GM21786 (cell line): ENCODE results near the gene CALML5.
"Not testable (repeated sequence)": the region's sequence is repeated elsewhere in the genome, so short reads cannot be mapped to it uniquely, and the experiment has no call there.

Experiments used
- ATAC-seq: cut with Tn5 transposase; IDR thresholded peaks from one replicate; pipeline ENCODE4 v1.9.1; 2021; ENCODE audit not compliant: unreplicated experiment

Gene CALML5

DNA sequence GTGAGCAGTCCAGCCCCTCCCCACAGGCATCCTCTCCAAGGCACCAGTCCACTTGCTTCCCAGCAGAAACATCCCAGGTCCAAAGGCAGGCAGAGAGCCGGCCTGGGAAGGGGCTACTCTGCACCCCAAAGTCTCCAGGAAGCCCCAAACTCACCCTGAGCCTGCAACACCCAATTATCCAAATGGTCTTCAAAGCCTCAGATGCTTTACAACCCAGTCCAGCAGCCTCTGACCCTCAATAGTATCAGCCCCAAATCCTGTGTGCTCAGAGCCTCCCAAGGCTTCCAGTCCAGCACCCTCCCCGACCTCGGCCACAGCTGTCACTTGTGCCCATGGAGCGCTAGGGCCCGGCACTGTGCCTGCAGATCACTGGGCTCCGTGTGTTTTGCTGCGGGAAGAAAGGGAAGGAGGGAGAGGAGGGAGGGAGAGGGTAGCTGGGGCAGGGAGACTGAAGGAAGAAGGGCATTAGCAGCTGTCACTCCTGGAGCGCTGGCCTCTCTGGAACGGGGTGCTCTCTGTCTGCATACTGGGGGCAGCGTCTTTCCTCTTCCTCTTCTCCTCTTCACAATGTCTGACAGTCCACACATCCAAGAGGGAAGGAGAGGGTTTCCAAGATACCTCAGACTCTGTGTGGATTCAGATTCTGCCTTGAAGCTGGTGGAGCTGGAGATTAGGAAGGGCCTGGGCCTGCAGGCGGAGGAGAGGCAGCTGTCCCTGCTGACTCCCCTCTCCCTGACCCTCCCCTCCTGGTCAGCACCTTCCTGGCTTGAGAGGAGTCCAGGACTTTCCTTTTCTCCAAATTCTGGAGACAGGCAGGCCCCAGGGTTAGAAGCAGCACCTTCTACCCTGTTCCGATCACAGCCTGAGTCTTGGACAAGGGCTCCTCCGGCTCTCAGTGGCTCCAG, 13.2 kb downstream of the CALML5 start:
- ATAC-seq: no peak

- ATAC-seq: no peak
Measured at GRCh38 chr10:5485290-5485689, 14.1 kb downstream of the CALML5 start.

GRCh38 chr10:5484205-5484604, 15.2 kb downstream of the CALML5 start:
- no peak for ATAC-seq

DNA sequence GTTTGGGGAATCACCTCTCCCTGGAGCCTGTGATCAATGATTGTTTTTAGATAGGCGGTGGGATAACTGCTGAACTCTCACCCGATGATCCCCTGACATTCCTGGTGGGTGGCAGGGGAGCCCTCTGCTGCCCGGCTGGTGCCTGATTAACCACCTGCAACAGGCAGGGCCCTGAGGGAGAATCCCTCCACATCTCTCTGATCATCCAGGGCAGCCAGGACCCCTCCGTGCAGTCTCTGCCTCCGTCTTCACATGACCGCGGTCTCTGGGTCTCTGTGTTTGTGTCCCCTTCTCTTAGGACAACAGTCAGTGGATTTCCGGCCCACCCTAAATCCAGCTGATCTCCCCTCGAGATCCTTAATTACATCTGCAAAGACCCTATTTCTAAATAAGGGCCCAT, 17.4 kb downstream of the CALML5 start:
- no peak for ATAC-seq

- no peak for ATAC-seq
Measured at GRCh38 chr10:5481121-5481520, 18.2 kb downstream of the CALML5 start.

- no peak for ATAC-seq
Measured at GRCh38 chr10:5480162-5480941, 19.0 kb downstream of the CALML5 start.

GRCh38 chr10:5479481-5480161, 19.7 kb downstream of the CALML5 start:
- ATAC-seq: no peak

DNA sequence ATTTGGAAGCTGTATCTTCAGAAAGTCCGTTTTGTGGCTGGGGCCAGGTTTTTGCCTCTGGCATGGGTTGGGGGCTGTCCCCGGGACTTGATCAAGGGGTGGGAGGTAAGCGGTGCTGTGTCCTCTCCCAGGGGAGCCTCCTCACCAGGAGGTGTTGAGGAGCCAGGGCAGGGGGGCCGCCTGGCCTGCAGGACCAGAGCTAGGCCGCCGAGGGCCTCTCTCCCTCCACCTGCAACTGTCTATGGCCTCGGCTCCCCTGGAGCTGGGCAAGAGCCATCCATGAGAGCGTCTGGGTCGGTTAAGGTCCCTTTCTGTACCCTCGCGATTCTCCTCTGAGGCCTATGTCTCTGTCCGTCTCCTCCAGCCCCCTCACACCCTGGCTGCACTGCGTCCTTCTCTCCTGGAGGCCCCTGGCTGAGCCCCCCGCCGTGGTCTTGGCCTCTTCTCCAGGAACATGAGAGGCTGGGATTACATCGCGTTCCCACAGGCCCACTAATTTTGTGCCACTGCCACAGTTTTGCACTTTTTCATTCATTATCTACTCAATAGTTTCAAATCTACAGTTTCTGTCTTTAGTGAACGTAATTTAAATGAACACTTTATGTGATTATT, 20.6 kb downstream of the CALML5 start:
- ATAC-seq: no peak

DNA sequence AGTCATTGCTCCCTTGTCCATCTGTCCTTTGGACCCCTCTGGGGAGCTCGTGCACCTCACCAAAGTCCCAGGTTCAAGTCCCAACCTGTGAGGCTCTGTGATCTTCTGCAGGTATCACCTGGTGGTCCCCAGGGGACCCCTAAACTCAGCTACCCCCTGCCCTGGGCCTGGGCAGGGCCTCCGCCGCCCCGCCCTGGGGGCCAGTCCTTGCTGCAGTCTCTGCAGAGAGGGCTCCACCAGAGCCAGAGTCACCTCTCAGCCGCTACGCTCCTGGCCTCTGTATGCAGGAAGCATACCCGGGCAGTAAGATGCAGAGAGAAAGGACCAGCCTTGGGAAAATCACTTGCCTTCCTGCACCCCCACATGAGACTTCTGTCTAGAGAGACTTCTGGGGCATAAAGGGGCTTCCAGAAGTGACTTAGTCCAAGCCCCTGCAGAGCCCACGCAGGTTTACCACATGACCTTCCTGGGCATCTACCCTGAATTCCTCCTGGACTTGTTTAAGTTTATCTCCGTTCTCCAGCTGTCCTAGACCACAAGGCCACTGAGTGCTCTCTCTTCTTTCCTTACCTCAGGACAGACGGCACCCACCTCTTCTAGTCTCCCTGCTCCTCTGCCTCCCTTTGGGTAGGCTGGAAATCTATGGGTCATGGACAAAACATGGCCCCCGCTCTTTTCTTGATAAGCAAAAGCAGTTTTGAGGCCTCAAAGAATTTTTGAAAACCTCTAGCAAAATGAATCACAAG, 21.2 kb downstream of the CALML5 start:
- no peak for ATAC-seq

- ATAC-seq: no peak
Measured at GRCh38 chr10:5476918-5477525, 22.3 kb downstream of the CALML5 start.

DNA sequence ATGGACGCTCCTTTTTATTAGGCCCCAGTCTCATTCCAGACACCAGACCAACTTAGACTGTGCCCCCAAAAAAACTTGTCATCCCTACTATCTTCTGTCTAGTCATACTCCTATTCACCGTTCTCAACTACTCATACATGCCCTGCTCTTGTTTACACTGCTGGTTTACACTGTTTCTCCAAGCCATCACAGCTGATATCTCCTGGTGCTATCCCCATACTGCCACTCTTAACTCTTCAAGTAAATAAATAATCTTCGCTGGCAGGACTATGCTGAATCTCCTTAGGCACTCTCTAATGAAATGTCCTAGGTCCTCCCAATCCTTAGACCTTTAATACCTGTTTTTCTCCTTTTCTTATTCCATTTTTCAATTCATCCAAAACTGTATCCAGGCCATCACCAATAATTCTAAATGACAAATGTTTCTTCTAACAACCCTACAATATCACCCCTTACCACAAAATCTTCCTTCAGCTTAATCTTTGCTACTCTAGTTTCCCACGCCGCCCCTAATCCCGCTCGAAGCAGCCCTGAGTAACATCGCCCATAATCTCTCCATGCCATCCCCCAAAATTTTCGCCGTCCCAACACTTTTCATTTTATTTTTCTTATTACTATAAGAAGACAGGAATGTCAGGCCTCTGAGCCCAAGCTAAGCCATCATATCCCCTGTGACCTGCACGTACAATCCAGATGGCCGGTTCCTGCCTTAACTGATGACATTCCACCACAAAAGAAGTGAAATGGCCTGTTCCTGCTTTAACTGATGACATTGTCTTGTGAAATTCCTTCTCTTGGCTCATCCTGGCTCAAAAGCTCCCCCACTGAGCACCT, 23.2 kb downstream of the CALML5 start:
- not testable (repeated sequence) for ATAC-seq

DNA sequence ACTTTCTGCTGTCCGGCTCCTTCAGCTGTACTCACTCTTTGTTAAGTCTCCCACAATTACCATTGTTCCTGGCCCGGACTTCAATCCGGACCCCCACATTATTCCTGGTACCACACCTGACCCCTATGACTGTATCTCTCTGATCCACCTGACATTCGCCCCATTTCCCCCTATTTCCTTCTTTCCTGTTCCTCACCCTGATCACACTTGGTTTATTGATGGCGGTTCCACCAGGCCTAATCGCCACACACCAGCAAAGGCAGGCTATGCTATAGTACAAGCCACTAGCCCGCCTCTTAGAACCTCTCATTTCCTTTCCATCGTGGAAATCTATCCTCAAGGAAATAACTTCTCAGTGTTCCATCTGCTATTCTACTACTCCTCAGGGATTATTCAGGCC, 24.3 kb downstream of the CALML5 start:
- ATAC-seq: not testable (repeated sequence)

DNA sequence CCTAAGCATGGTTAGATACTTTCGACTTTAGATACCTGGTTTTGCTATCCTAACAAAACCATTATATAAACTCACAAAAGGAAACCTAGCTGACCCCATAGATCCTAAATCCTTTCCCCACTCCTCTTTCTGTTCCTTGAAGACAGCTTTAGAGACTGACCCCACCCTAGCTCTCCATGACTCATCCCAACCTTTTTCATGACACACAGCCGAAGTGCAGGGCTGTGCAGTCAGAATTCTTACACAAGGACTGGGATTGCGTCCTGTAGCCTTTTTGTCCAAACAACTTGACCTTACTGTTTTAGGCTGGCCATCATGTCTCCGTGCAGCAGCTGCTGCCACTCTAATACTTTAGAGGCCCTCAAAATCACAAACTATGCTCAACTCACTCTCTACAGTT, 24.7 kb downstream of the CALML5 start:
- ATAC-seq: not testable (repeated sequence)

GRCh38 chr10:5470062-5470751, 29.2 kb downstream of the CALML5 start:
- ATAC-seq: no peak

DNA sequence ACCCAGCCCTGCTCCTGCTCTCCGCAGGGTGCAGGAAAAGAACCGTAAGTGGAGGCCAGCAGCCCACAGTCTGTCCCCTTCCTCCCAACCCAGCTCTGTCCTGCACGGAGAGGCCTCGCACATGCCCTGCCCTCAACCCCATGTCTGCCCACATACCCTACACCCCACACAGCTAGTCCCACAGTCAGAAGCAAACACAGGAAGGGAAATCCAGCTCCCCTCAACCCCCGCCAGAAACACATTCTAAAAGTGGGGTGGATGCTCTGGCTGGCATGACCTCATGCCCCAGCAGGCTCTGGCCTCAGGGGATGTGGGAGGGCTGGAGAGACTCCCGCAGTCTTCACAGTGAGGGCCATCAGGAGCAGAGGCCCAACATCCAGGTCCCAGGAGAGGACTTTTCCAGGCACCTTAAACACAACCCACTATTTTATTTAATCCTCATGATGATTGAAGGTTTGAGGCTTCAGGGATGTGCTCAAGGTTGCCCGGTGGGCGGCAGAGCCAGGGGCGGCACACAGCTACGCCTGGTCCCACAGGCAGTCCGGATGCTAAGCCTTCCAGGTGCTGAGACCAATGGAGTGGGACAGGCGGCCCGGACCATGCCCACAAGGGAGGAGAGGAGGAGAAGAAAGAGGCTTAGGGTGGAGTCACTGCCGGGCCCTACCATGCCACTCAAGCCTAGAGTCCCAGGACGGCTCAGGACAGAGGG, 29.9 kb downstream of the CALML5 start:
- ATAC-seq: no peak

- no peak for ATAC-seq
Measured at GRCh38 chr10:5468262-5469106, 30.9 kb downstream of the CALML5 start.
